OCI-LY1 (cell line): ENCODE data around the gene RETNLB.

Experiments
- H2AFZ ChIP-seq: fragments of 200-600 bp; sonication (generic), shearing (Covaris generic); 2 replicates; pipeline ENCODE4 v1.6.0; 2014; ENCODE audit warnings: antibody characterized with exemption, mild to moderate bottlenecking, low read length
- H3F3A ChIP-seq: fragments of 200-600 bp; sonication (generic), shearing (Covaris generic); 2 replicates; pipeline ENCODE4 v1.6.0; 2014; ENCODE audit warnings: mild to moderate bottlenecking, antibody characterized with exemption, low read length, moderate library complexity; ENCODE audit not compliant: insufficient read depth
- H3K27ac ChIP-seq: fragments of 200-600 bp; sonication (generic); 2 replicates; pipeline ENCODE4 v1.5.1; 2014; ENCODE audit warnings: low read length, mixed run types, mild to moderate bottlenecking, low read depth; ENCODE audit not compliant: poor library complexity, severe bottlenecking
- H3K27me3 ChIP-seq: fragments of 200-600 bp; sonication (generic); 2 replicates; pipeline ENCODE4 v1.6.0; 2014; ENCODE audit warnings: antibody characterized with exemption, mild to moderate bottlenecking, low read length, moderate library complexity; ENCODE audit not compliant: insufficient read depth
- H3K36me3 ChIP-seq: fragments of 200-600 bp; sonication (generic); 2 replicates; pipeline ENCODE4 v1.6.1; 2014; ENCODE audit warnings: mild to moderate bottlenecking, antibody characterized with exemption, low read length, moderate library complexity, mixed read lengths; ENCODE audit not compliant: insufficient read depth
- H3K4me1 ChIP-seq: fragments of 200-600 bp; sonication (generic); 2 replicates; pipeline ENCODE4 v1.5.1; 2014; ENCODE audit warnings: mild to moderate bottlenecking, low read length, moderate library complexity; ENCODE audit not compliant: insufficient read depth, severe bottlenecking
- H3K4me2 ChIP-seq: fragments of 200-600 bp; sonication (generic), shearing (Covaris generic); 2 replicates; pipeline ENCODE4 v1.6.1; 2014; ENCODE audit warnings: low read length
- H3K4me3 ChIP-seq: fragments of 200-600 bp; sonication (generic); 2 replicates; pipeline ENCODE4 v1.5.1; 2014; ENCODE audit warnings: low read length, low read depth, mild to moderate bottlenecking, mixed read lengths; ENCODE audit not compliant: poor library complexity, severe bottlenecking
- H3K79me2 ChIP-seq: fragments of 200-600 bp; shearing (Covaris generic); 2 replicates; pipeline ENCODE4 v1.6.1; 2016; ENCODE audit warnings: mixed run types, low read length, mixed read lengths; ENCODE audit not compliant: insufficient read depth
- H3K9ac ChIP-seq: fragments of 200-600 bp; sonication (generic), shearing (Covaris generic); 2 replicates; pipeline ENCODE4 v1.6.1; 2014; ENCODE audit warnings: mild to moderate bottlenecking, low read length, mixed read lengths
- H3K9me2 ChIP-seq: fragments of 200-600 bp; sonication (generic), shearing (Covaris generic); 2 replicates; pipeline ENCODE4 v1.6.1; 2014; ENCODE audit warnings: low read depth, mild to moderate bottlenecking, low read length, mixed read lengths
- H3K9me3 ChIP-seq: fragments of 200-600 bp; shearing (Covaris generic); 2 replicates; pipeline ENCODE4 v1.6.1; 2014; ENCODE audit warnings: low read length, mixed read lengths
- H4K20me1 ChIP-seq: fragments of 200-600 bp; sonication (generic), shearing (Covaris generic); 2 replicates; pipeline ENCODE4 v1.6.0; 2016; ENCODE audit warnings: mild to moderate bottlenecking, low read length; ENCODE audit not compliant: insufficient read depth
- CTCF ChIP-seq: fragments of 200-600 bp; sonication (generic), shearing (Covaris generic); IDR thresholded peaks from 2 replicates; pipeline ENCODE4 v1.5.1; 2017; ENCODE audit warnings: mild to moderate bottlenecking, antibody characterized with exemption, low read length, moderate library complexity, mixed read lengths
- EZH2 ChIP-seq: fragments of 200-600 bp; sonication (generic), shearing (Covaris generic); IDR thresholded peaks from 2 replicates; pipeline ENCODE4 v1.8.0; 2017; ENCODE audit warnings: borderline replicate concordance, mixed run types, mild to moderate bottlenecking, antibody characterized with exemption, low read length, moderate library complexity, mixed read lengths

Gene RETNLB

GRCh38 chr3:108779496-108779895 lies 22.3 kb upstream of the RETNLB start:
- H4K20me1 ChIP-seq = no peaks in the 10 kb centered on the region
- H3K9me3 ChIP-seq = no peaks in the 10 kb centered on the region
- H3K9ac ChIP-seq = no peak overlapping the region
- no peaks in the 10 kb centered on the region for H3K9me2 ChIP-seq
- no peaks in the 10 kb centered on the region for H3K27me3 ChIP-seq
- H3K4me2 ChIP-seq = no peak overlapping the region
- H3K4me3 ChIP-seq = no peak overlapping the region
- H3K36me3 ChIP-seq = no peaks in the 10 kb centered on the region
- TF ChIP-seq CTCF = no peak
- no peak for TF ChIP-seq EZH2
- H3K27ac ChIP-seq = no peak overlapping the region
- no peak overlapping the region for H2AFZ ChIP-seq
- H3K4me1 ChIP-seq = no peaks in the 10 kb centered on the region
- no peaks in the 10 kb centered on the region for H3K79me2 ChIP-seq
- no peaks in the 10 kb centered on the region for H3F3A ChIP-seq

DNA sequence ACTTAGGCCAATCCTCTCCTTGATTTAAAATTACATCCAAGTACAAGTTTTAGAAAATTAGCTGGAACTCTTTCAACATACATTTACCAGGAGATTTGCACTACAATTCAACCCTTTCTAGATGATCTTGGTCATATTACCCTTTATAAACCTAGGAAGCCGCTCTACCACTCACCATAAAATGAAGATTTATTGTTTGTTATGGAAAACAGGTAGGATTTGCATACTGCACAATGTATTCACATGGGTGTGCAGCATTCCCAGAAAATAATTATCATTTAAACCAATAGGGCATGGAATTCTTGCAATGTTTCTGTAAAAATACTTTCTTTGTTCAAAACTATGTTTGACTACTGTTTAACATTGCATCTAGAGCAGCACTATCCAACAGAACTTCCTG lies 18.4 kb upstream of the RETNLB start:
- H3F3A ChIP-seq = no peaks in the 10 kb centered on the region
- H2AFZ ChIP-seq = no peak overlapping the region
- no peaks in the 10 kb centered on the region for H4K20me1 ChIP-seq
- H3K27me3 ChIP-seq = no peaks in the 10 kb centered on the region
- no peaks in the 10 kb centered on the region for H3K79me2 ChIP-seq
- no peaks in the 10 kb centered on the region for H3K4me1 ChIP-seq
- H3K9ac ChIP-seq = no peak overlapping the region
- H3K9me3 ChIP-seq = no peaks in the 10 kb centered on the region
- TF ChIP-seq CTCF (no peak), EZH2 (no peak)
- H3K4me2 ChIP-seq = no peak overlapping the region
- H3K36me3 ChIP-seq = no peaks in the 10 kb centered on the region
- H3K9me2 ChIP-seq = no peaks in the 10 kb centered on the region
- no peak overlapping the region for H3K4me3 ChIP-seq
- no peak overlapping the region for H3K27ac ChIP-seq

DNA sequence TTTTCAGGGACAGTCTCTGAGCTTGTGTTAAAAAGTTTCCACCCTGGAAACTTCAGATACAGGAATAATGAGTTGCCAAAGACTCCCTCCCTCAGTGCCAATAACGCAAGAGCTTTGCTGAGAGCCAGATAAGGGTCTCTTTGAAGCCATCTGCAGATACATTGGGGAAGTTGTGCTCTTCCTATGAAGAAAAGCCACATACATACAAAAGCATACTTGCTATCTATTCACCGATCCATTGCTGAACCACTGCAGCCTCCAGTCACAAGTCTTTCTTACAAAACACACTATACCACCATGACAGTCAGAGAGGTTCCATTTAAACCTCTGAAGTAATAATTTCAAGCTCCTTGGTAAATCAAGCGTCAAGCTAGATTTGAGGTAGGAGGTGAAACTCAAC lies 10.0 kb upstream of the RETNLB start:
- no peak overlapping the region for H3K27ac ChIP-seq

More for the DNA sequence above, 10.0 kb upstream of the RETNLB start:
- Histone ChIP-seq H3F3A (no peaks in the 10 kb centered on the region), H3K79me2 (no peaks in the 10 kb centered on the region), H2AFZ (no peak overlapping the region), H3K9me3 (no peaks in the 10 kb centered on the region), H3K4me1 (no peaks in the 10 kb centered on the region), H3K27me3 (no peaks in the 10 kb centered on the region), H3K9ac (no peak overlapping the region), H4K20me1 (no peaks in the 10 kb centered on the region), H3K36me3 (no peaks in the 10 kb centered on the region), H3K4me2 (no peak overlapping the region), H3K4me3 (no peak overlapping the region), H3K9me2 (no peaks in the 10 kb centered on the region)
- TF ChIP-seq CTCF (no peak), EZH2 (no peak)
